GM19328 (cell line): ENCODE data around the gene VIPR1.

Experiments used
- ATAC-seq: cut with Tn5 transposase; IDR thresholded peaks from one replicate; pipeline ENCODE4 v1.9.1; 2021; ENCODE audit warnings: mild to moderate bottlenecking, moderate library complexity; ENCODE audit not compliant: unreplicated experiment

VIPR1 gene

DNA sequence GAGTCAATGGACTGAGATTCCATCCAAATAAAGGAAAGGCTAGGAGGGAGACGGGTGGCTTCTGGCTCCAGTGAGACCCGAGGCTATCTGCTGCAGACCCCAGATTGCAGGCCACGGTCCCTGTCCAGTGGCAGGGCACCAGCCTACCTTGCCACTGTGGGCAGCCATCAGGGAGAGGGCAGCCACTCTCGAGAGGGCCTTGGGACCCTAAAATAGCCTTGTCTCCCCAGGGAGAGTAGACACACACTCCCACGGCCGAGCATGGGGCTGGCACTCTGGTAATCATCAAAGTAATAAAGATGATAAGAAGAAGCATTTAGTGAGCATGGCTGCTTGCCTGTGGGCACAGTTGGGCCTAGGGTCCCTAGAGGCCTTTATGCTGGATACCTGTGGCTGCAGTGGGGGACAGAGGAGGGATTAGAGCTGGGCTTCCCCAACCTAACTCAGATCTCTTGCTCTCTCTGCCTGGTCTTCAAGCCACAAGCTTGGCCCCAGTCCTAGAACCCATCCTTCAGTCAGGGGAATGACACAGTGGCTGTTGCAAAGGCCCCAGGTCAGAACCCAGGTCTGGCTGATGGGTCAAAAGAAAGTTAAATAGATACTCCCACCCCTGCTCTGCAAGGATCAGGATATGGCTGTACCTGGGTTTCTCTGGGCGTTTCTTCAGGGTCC, 9.2 kb upstream of the VIPR1 start:
- ATAC-seq = no peak

DNA sequence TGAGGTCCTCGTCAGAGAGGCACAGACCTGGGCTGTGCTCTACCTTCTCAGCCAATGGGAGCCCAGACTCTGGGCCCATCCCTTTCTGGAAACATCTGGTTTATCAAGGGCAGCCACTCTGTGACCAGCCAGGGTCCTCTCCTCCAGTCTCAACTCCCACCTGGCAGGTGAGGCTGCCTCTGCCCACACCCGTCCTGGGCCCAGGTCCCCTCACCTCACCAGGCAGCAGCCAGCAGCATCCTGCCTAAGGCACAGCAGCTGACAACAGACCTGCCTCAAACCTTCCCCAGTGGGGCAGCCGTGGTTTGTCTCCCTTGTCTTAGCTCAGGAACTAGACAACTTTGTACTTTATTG, 8.7 kb upstream of the VIPR1 start:
- ATAC-seq = no peak

DNA sequence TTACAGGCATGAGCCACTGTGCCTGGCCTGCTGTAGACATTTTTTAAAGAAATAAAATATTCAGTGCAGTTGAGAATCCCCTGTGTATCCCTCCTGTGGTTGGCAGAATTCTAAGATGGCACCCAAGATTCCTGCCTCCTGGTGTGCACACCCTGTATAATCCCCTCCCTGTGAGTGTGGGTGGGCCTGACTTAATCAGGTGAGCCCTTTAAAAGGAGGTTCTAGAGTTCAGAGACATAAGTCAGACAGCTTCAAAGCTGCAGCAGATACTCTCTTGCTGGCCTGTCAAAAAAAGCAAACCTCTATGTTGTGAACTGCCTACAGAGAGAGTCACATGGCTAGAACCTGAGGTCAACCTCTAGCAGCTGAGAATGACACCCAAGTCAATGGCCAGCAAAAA, 7.0 kb upstream of the VIPR1 start:
- ATAC-seq = no peak

DNA sequence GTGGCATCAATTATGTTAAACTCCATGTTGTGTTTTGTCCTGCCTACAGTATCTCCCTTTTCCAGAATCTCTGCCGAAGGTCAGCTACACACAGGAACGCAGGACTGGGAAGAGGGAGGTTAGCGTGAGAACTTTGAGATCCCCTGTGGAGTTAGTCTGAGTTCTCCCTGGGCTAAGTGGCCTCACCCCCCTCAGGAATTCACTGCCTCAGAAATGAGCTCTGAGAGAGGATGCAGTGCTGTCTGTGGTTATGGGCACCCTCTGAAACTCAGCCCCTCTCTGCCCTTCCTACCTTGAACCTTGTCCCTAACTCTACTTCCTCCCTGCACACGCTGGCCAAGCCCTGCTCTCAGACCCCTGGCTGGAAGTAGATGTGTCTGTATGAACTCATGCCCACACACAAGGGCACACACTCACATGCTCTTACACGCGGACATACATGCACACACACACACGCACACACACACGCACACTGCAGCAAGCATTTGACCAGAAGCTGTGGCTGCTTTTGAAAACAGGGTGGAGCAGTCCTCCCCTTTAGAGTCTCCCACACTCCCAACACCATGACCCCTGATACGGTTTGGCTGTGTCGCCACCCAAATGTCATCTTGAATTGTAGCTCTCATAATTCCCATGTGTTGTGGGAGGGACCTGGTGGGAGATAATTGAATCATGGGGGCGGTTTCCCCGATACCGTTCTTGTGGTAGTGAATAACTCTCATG, 5.3 kb upstream of the VIPR1 start:
- no peak for ATAC-seq

DNA sequence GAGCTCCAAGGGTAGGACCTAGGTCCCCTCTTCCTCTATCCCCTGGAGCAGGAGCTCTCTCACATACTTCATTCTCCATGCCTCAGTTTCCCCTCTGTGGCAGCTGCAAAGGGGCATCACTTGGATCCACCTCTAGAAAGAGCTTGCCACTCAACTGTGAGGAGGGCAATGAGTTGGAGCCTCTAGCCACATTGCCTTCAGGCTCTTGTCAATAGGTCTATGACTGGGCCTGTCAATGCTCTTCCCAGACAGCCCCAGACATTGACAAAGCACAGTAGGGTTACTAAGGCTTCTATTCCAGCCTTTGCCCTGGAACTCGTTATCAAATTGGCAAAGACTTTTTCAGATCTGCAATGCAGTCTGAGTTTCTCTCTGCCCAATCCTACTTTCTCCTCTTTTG, 4.4 kb upstream of the VIPR1 start:
- ATAC-seq = no peak

DNA sequence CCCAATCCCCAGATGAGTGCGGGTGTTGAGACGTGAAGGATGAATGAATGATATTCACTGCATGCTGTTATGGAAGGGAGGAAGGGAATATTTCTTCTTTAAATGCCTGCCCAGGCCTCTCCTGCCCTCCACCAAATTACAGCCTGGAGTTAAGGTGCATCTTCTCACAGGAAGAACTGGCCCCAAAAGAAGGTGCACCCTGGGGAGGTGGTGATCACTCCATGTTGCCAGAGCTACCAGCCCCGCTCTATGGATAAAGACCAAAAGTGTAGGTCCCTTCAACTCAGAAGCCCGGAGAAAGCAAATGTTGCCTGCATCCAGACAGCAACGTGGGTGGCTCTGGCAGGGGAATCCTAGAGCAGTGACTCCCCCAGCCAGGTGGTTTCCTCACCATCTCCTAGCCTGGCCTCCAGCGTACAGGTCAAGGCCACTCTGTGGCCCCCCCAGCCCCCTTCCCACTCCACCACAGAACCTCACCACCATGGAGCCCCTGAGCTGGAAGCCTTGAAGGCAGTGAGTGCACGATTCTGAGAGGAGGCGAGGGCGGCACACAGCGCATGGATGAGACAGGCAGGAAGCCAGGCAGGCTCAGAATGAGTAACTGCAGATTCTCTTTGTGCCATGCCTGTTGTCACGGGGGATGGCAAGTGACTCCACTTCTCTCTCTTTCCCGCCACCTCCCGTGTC, 3.5 kb upstream of the VIPR1 start:
- no peak for ATAC-seq

DNA sequence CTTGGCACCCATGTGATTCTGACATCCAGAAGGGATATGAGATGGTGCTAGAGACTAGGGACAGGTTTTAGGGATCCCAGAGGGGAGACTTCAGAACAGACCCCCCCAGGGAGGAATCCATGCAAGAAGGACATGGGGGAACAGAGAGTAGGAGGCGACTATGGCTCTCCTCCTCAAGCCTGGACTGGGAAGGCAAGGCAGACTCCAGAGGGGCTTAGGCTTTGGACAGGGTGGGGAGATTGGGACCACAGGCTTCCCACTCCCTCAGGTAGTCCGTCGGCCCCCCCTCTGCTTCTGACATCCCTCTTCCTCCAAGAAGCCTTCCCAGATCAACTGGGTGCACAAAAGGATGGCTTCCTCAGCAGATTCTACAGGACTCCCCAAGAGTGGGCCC, 3.0 kb upstream of the VIPR1 start:
- ATAC-seq = no peak

DNA sequence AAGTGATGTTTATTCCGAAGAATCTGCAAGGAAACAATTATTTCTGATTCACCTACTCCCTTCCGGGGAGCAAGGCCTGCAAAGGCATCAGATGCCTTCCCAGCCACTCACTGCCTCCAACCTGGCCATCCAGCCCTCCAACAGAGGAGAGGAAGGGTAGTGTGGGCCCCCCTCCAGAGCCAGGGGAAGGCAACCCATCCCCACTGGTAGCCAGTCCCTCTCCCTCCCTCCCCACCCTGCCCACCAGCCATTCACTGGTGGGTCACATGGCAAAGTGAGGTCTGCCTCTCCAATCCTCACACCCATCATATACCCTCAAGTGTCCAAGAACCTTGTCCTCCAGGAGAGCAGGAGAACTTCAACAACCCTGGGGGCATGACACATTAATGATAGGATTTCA, 2.4 kb upstream of the VIPR1 start:
- ATAC-seq = no peak

DNA sequence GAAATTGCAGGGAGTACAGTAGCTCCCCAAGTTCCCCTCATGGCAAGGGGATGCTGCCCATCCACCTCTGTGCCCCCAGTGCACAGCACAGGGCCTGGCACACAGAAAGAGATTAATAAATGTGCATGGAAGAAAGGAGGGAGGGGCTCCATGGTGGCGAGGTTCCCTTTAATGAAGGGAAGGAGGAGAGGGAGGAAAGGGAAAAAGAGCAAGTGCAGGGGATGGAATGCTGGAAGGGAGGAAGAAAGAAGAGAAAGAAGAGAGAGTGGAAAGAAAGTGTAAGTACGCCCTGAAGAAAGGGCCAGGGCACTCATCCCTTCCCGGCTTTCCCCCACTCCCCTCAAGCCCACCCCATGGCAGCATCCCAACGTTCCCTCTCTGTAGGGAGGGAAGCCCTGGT, 1.5 kb upstream of the VIPR1 start:
- no peak for ATAC-seq

DNA sequence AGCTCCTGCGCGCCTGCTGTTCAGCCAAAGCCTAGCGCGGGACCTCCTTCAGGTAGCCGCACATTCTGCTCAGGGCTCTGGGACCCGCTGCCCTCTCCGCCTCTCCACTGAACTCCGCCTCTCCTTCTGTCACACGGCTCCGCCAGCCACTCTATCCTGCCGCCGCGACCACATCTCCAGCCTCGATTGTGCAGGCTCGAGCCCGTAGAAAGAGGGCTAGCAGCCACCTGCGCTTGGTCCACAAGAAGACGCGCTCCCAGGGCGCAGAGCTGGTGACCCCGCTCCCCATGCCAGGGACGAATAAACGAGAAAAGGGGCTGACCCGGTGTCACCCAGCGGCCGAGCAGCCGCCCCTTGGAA, 1.1 kb upstream of the VIPR1 start:
- no peak for ATAC-seq

DNA sequence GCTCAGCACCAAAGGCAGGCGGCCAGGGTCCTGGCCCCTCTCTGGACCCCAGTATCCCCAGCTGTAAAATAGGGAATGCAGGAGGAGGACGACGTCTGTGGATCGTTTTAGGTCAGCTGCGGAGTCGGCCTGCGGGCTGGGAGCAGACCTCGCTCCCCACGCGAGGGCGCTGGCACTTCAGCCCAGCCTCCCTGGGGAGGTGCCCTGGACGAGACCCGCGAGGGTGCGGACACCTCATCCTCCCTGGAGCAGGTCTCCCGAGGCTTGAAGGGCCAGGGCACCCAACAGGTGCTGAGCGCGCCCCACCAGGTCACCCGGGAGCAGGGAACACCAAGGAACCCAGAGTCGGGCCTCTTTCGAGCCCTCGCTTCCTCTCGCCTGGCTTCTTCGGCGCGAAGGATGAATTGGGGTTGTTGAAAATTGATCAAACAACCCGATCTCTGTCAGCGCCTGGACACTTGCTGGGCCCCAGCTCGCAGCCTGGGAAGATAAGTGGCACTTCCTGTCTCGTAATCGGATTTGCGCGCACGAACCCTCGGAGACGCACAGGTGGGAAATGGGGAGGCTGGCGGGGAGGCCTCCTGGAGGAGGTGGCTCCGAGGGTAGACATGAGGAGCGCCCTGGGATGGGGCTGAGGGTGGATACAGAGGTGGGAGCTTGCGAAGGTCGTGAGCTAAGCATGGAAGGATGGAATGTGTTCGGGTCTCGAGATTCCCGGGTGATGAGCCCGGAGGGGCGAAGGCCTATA, 588 bp upstream of the VIPR1 start:
- ATAC-seq = peak; percentile 19

DNA sequence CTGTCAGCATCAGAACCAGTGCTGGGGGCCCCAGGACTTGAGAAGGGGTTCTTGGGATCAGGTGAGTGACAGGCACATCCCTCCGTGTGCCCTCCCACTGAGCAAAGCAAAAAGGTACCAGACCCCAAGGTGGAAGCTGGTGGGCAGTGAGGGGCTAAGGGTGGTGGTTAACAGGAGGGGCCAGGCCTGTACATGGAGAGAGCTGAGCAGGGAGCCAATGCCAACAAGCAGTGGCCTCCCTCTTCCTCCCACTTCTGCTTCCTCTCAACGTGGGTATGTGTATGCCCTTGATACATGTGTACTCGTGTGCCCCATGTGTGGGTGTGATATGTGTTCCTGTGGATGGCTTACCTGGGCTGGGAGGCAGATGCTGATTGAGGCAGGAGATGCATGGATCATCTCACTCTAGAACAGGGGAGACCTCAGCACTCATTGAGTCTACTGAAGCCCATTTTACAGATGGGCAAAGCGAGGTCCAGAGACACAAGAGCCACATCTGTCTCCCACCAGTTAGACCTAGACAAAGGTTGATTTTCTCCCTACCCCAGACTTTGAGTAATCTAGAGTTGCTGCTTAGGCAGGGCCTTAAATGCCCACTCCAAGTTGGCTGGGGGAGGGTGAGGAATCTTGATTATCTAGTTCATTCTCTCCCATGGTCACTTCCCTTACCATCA, 945 bp downstream of the VIPR1 start:
- no peak for ATAC-seq

DNA sequence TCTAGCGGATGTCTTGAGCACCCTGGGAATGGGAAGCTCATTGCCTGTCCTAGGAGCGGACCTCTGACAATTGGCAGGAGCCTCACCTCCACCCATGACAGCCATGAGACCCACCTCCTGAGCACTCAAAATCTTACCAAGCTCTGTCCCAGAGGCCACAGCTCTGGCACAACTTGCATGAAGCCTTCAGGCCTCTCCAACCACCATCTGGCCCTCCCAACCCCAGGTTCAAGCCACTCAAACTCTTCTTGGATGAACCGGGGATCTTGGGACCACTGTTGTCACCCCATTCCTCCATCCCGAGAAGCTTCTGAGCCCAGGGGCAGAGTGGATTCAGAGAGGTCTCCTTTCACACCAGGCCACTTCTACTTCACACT, 1.5 kb downstream of the VIPR1 start:
- ATAC-seq = no peak

DNA sequence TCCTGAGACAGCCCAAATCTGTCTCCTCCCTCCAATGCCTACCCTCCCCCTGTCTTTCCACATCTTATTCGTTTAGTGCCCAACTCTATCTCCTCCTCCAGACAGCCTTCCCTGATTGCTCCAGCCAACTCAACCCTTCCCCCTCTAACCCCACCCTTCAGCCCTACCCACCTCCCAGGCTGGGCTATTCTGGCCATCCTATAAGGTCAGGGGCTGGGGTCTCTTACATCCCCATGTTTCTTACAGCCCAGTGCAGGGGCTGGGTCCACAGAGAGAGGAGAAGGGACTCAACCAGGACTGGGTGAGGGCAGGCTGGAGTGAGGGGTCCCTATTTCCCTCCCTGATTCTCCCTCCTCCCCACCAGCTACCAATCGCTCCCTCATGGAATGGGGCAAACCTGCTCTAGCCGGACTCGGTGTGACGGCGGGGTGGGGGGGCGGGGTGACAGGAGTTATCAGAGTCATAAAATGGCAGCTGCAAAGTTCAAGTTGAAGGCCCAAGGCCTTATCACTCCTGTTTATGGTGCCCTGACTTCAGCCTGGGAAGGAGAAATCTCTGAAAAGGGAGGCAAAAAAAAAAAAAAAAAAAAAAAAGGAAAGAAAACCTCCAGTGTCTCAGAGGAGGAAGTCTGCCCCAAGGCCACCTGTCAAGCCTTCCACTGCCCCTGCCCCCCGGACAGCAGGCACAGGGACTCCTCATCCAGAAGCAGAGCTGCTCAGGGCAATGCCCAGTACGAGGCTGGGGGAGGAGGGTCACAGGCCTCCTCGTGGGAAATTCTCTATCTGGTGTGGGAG, 2.1 kb downstream of the VIPR1 start:
- ATAC-seq = no peak

DNA sequence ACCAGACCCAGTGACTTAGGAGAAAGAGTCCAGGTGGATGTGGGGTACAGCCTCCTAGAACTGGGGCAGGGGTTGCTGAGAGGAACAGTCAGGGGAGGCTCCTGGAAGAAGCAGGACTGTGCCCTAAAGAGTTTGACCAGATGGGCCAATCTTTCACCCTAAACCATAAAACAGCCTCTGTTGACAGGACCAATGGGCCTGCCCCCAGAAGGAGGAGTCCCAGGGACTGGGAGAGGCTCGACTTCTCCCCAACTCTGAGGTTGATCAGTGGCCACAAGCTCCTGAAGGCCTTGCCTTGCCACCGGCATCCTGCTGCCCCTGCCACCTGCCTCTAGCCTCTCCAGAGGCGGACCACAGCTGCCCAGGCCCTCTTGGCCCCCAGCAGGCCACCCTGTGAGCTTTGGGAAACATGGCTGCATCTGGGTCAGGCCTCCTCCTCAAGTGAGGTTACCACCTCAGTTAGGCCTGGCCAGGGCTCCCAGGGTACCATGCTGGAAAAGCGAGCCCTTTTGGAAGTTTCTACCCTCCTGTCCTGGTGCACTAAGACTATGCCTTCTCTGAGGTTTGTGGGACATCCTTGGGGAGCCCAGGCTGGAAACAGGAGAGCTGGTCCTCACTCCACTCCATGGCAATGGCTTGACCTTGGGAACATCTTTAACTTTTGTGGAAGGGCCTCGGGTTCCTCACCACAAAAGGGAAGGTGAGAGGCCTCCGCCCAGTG, 2.8 kb downstream of the VIPR1 start:
- no peak for ATAC-seq

DNA sequence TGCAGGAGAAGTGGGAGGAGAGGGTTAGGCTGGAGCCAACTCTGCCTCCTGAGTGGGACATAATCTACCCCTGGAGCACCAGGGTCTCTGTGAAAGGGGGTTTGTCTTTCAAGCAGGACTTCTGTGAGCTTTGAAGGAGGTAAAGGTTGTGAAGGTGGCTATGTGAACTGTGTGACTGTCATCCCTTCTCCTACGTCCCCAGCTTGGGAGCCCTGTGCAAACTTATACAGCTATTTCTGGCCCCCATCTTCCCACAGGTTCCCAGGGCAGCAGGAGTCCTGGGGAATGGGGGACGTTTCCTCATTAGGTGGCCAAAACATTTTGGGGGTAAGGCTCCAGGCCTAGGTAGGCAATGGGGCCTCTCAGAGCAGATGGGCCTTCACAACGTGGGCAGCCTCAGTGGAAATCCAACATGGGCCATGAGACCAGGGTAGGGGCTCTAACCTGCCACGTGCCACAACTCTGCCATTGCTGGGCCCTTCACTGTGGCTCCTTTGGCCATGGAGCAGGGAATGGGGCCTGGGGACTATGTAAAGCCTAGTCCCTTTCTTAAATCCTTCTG, 3.5 kb downstream of the VIPR1 start:
- no peak for ATAC-seq

DNA sequence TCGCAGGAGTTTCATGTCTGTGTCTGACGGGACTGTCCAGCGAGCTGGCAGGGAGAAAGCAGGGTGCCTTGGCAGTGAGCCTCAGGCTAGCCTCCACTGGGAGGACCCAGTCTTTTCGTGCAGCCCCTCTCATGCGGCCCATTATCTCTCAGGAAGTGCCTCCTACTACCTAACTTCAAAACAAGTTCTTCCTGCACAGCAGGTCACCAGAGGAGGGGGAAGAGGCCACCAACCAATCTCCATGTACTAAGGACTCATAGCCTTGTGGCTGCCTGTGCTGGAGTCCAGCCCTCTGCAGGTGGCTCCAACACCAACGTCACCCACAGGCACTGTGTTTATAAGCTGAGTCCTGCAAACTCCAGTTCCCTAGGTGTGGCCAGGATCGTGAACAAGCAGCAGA, 4.8 kb downstream of the VIPR1 start:
- no peak for ATAC-seq

DNA sequence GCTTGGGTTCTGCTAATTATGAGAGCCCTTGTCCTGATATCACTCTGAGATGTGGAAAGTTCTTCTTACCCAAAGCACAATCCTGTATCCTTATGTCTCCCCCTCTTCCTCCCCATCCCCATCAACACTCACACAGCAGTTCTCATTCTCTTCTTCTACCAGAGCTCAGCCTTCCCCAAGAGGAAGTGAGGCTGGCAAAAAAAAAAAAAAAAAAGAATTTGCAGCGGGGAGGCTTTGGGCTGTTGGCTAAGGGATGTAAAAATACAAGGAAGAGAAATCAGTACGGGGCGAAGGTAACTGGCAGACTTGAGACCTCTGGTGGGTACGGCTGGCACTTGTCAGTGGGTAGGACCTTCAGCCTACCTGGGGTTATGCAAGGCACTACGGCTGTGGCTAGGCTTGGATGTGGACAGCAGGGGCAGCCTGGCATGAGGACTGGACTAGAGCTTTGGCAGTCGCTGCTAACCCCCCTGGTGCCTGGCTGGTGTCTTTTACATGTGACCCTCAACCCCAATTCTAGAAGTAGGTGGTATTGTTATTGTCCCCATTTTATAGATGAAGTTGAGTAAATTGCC, 5.4 kb downstream of the VIPR1 start:
- ATAC-seq = no peak

DNA sequence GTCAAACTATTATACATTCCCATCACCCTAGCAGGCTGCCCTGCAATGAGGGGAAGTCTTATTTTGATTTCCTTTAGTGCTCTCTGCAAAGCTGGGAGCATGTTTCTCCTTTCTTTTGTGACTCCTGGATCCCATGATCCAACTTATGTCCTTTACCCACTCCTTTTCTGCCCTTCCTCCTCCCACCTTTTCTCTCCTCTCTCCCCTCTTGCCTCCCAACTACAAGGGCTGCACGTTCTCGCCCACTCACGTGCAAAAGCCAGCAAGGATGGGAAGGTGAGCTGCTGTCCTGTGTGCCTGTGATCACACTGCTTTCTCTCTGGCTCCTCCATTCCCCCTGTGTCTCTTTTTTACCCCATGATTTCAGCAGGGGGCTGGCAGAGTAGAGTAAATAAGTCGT, 6.1 kb downstream of the VIPR1 start:
- ATAC-seq = no peak
